NCI-H1092 treated with DMSO at 0.1 percent for 48 hours (cell line): ENCODE results near the gene INPP4B.

Experiments used
- DNase-seq: peaks from one replicate; lab custom pipeline; 2025; lab: John Stamatoyannopoulos, UW

Gene INPP4B

DNA sequence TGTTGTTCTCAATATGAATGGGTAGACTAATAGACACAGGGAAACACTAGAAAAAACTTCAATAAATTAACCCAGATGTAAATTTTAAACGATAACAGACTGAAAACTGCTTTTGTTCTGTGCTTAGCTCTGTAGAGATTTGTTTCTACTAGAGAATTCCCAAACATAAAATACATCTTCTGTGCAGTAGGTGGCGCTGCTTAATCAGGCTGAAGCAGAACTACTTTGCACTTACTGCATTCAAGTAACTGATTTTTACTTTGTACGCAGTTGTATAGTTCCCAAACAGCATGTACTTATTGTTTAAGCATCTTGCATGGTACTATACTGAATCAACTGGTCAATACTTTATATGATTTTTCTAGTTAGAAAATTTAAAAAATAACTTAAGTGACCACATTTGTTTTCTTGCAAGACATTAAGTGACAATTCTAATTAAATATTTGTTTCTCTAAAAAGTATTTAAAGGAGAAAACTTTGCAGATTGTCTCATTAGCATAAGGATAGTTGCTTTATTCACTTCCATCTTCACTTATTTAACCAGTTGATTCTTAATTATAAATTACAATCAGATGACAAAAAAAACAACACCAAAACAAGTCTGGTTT, 719.1 kb downstream of the INPP4B start:
- peak; percentile 46 for DNase-seq

DNA sequence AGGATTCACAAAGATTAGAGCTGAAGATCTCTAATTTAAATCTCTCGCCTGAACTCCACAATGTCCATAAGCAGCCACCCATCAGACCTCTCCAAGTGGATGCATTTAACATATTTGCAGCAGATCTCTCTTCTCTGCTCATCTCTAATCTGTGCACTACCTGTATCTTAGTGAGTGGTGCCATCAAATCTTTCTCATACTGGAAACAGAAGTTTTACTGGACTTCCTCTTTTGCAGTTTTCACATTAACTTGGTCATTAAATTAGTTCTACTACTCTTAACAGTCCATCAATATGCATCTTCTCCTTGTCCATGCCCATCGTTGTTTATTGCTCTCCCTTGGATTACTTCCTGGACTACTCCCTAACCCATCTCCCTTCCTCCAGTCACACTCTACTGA, 721.2 kb downstream of the INPP4B start:
- no peak for DNase-seq

DNA sequence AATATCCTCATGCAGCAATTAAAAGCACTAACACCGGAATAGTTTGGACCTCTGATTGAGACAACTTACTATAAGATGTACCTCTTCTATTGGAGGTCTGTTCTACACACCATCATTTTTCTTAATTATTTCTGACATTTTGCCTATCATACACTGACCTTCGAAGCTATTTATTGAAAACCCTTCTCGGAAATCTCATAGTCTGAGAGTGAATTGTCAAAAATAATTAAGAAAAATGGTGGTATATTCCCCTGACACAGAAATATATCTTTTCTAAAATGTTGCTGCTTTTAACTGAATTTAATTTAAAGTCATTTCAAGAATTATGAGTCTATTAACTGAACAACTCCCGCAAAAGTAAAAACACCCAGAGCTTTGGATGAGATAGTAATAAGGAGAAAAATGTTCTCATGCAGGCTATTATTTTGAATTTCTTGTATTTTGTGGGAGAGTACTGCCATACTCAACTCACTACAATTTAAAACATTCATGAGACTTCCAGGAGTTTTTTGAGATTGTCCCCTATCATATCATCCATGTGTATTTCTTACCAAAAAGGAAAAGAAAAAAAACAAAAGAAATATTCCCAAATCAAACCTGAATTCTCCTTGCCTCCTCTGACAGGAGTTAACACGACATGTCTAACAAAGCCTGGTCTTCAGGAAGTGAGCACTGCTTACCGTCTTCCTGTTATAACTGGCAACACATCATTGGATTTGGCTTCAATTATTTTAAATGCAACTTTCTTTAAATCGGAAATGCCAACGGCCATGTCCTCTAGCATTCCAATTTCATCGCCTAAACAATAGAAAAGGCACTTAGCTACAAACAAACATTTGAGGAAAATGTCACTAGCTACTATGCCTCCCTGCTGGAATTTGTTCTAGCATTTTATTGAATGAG, 724.4 kb downstream of the INPP4B start:
- no peak for DNase-seq

DNA sequence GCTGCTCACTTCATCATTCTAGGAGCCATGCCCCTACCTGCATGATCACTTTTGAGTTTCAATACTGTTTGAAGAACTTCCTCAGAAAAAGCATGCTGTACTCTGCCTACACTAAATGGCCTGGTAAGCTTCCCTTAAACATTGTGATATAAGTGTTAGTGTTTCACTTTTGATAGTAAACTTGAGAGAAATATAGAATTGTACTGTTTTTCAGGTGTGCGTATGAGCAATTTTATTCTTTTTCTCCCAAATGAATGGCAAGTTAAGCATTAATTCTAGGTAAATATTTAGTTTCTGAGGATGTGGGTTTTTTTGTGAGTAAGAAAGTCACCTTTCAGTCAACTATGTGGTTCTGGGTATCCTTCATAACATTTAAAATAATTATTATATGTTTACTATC, 725.2 kb downstream of the INPP4B start:
- DNase-seq, result no peak

DNA sequence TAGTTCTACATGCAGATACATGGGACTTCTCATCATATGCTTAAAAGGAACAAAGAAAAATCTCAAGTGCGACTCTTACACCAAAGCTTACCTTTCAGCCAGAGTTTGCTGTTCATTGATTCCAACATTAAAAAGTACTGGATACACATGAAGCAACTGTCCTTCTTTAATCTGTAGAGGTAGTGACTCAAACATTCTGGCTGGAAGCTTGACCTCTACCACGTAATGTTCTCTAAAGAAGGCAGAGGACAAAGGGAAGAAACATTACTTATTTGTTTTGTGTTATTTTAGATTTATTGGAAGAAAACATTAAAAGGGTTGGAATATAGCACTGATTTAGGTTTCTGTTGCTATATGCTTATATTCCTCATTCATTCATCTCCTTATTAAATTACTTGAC, 733.6 kb downstream of the INPP4B start:
- no peak for DNase-seq

DNA sequence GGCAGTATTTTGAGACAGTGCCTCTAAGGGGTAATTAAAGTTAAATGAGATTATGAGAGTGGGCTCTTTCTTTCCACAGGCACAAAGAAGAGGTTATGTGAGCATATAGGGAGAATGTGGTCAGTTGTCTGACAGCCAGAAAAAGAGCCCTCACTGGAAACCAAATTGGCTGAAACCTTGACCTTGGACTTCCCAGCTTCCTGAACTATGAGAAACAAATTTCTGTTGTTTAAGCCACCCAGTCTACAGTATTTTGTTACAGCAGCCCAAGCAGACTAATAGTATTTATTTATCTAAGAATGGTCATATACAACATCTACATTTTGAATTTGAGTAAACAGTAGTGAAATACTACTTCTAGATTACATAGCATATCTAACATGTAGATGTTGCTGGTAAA, 736.0 kb downstream of the INPP4B start:
- no peak for DNase-seq

DNA sequence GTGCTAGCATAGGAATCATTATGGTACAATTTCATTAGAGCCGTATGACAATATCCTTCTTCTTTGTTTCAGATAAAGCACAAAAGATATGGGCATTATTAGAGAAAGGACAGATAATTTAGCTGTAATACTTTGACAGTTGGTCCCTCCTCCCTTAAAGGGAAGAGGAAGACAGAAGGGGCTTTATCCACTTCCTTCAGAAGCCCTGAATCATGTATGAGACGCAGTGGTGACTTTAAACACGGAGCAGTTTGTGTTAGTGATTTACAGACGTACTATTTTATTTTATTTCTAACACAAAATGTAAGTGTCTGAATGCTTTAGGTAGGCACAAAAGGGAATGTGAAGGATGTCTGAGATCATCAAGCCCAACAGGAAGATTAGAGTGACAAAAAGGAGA, 742.1 kb downstream of the INPP4B start:
- no peak for DNase-seq

DNA sequence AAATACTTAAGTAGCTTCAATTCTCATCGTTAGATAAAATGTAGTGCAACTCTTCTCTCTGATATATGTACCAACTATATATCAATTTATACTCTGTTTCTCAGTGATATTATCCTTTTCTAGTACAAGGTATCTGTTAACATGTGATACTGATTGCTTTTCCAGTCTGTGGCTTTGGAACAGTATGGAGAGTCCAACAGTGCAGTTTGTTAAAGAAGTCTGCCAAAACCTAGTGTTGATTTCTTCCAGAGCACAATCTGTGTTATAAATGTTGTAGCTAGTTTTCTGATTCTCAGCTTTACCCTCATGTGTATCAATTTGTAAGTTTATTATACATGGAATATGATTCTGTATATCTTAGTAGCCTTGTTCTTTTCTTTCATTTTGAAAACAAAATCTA, 744.7 kb downstream of the INPP4B start:
- no peak for DNase-seq

DNA sequence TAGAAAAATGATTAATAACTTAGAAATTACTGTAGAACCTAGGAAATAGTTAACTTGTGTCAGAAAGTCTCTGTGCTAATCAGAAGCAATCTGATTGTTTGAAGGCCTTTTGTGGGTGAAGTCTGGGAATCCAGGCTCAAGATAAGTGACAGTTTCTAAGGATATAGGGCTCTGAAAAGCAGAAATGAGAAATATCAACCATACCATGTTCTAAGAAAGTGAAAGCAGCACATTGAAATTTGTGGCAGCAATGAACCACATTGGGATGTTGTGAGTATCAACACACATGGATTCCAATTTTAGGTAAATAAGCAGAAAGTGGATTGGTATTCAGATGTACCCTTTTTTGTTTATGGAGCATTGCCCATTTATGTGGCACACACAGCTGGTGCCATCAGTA, 745.2 kb downstream of the INPP4B start:
- DNase-seq, result no peak

DNA sequence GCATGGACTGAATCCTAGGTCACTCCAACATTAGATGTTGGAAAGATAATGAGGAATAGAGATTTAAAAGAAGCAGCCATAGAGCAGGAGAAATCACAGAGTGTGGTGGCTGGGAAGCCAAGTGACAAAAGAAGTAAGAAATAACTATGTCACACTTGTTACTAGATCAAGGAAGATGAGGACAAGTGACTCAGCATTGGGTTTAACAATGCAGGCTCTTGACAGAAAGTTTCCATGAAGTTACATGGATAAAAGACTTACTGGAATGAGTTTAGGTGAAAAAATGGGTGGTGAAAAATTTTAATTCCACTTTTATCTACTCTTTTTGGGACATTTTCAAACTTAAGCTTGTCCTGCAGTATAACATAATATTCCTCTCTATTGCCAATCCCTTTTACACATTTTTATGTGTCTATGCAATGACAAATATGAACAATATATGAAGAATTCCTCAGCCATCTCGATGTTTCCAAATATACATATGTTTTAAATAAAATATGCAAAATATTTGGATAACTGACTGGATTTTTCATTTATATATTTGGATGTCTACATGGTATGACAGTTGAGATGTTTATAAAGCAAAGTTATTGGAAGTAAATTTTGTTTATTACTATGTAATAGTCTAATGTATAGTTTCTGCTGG, 747.1 kb downstream of the INPP4B start:
- DNase-seq, result no peak

DNA sequence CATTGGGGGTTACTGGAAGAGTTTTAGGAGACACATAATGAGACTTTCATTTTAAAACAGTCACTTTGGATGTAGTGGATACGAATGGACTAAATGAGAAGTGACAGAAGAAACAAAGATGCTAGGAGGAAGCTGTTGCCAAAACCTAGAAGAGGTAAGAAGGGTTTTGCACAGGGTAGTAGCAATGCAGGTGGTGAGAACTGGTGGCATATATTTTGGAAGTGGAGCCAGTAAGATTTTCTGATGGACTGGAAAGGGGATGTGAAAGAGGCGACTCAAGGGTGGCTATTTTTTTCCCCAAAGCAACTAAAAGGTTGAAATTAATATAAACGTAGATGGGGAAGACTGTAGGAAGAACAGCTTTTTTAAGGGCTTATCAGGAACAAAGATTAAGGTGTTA, 747.7 kb downstream of the INPP4B start:
- no peak for DNase-seq

DNA sequence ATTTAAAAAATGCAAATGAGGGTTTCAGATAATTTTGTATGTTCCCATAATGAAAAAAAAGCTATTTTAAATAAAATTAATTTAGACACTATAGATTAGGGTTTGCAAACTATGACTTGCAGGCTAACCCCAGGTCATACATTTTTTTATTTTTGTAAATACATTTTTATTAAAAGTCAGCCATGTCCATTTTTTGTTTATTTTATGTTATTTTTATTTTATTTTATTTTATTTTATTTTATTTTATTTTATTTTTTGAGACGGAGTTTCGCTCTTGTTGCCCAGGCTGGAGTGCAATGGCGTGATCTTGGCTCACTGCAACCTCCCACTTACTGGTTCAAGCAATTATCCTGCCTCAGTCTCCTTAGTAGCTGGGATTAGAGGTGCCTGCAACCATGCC, 749.1 kb downstream of the INPP4B start:
- no peak for DNase-seq

DNA sequence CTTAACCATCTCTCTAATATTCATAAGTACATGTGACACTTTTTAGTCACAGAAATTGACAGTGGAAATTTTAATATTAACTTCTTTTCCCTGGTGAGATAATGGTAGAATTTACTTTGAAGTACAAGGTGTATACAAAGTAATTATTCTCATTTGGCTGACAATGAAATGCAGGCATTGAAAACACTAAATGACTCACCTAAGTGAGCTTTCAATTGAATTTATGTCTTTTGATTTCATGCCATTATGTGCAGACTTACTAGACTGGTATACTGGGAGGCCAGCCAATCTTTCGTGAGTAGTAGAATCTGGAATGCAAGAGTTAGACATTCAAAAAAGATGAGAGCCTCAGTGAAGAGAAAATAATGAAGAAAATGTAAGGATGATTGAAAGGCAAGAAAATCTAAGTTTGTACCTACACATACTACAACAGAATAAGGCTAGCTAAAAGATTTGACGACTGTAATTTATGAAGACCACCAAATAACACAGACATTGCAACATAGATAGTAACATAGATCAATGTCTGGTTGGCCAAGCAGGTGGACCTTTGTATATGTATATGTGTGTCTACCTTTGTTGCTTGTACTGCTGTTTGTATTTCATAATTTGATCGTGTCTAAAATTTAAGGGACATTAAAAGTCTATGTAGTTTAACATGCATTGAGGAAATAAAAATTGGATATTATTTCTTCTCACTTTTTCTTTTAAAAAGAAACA, 750.1 kb downstream of the INPP4B start:
- DNase-seq, result peak; percentile 4

DNA sequence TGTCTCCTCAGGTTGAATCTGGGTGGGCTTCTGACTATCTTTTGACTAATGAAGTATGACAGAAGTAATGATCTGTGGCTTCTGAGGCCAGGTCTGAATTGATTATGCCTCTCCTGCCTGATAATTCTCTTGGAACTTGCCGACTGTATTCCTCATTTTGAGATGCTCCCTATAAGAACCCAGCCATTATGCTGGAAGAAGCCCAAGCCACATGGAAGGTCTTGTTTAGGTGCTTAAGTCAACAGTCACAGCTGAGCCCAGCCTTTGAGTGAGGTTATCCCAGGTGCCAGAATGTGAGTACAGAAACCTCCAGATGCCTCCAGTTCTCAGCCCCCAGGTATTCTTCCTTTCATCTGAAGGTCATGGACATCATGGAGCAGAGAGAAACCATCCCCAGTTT, 753.2 kb downstream of the INPP4B start:
- DNase-seq, result no peak

DNA sequence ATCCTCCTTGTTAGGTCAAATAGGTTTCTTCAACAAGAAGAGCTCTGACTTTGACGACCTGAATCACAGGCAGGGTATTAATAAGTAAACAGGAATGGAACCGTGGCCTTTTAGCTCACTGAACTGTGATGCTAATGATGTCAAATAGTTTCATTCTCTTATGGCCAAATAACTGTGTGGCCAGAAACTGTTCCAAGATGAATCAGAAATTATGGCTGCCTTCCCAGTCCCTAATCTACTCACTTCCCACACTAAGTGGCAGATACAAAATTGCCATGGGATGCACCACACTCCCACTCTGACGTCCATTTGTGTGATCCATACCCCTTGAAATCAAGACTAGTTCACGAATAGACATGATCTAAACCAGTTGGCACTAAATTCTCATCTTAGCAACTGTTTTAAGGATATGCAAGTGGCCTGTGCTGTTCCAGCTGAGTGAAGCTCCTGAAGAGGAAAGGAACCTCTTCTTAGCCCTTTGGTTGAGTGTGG, 754.4 kb downstream of the INPP4B start:
- DNase-seq, result no peak

DNA sequence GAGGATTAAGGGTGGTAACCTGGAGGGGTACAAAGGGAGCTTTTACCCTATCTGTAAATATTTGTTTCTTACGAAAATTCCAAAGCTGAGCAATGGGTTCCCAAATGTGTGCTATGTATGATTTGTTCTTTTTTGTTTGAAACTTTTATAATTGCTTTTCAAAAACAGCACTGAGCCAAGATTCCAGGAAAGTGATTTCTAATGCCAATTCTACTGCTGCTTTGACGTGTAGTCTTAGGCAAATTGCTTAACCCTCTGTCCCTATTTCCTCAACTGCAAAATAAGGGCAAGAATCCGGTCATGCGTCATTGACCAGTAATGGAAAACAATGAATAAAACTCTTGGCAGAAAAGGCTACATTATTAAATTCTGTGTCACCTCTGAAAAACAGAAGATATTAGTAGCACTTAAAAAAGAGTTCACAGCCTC, 755.0 kb downstream of the INPP4B start:
- DNase-seq, result no peak

DNA sequence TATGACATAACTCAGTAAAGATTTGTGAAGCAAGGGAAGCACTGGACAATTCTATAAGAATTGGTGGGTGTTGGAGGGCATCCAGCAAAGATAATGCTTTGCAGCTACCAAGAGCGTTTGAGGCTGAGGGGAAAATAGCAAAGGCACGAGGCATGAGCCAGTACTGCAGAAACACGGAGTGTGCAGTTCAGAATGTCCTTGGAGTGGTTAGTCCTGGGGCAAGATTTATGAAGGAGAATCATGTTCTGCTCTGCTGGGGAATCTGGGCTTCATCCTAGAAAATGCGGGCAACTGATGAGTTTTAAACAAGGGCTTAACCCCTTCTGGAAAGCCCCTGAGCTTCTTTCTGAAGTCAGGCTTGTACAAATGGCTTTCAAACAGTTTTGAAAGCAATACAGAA, 757.2 kb downstream of the INPP4B start:
- DNase-seq, result no peak

DNA sequence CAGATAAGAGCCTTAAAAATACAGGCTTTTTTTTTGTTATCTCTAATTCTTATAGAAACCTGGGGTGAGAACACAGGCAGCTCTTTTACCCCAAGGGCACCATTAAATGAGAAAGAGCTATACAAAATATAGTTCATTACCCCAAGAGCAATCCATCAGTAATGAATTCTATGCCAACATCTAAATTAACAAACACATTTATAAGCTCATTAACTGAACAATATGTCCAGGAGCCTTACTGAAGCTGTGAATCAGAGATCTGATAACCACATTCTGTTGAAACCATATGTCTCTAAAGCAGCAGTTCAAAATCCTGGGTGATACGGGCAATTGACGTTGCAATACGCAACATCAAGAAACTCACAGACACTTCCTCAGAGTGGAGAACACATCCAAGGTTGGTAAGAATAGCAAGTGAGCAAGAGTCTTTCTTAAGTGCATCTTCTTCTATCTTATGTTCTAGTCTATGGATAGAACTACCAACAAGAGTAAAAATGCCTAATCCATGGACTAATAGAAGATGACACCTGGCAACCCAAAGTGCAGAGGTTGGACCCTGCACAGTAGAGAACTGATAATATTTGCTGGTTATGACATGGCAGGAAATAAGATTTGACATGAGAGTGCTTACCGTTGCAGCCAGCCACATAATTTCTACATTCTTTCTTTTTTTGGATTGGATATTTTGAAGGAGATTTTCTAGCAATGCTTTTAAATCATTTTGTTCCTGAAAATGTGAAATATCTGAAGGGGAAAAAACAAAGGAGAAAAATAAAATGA, 760.4 kb downstream of the INPP4B start:
- DNase-seq, result no peak

DNA sequence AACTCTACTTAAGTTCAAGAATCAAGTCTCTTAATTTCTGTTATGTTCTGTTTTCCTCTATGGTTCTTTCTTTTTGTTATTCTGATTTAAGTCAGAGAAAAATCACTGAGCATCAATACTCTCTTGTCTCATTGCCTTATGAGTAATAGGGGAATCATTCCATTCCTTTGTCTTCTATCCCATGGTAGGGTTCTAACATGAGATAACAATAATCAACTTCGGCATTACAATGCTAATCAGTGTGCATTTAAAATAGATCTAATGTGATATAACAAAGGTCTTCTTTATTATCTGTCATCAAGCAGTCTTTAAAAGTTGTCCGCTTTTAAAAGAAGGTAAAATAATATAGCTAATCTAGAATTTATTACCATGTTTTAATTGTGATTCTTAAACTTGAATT, 762.8 kb downstream of the INPP4B start:
- DNase-seq, result no peak

DNA sequence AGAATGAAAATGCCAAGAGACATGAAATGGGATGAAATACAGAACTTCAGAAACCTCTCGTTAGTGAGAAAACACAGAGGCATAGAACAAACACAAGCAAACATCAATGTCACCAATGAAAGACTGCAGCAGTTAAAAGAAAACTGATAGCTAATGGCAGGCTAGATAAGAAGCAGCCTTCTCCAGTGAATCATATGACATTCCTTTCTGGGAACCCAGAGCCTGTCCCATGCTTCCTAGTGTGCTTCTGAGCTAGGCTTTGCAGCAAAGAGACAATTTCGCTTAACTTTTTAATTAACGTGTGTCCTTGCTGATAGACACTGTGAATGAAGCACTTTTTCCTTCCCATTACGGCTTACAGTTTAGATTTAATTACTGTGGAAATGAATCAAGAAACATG, 765.1 kb downstream of the INPP4B start:
- DNase-seq, result no peak

DNA sequence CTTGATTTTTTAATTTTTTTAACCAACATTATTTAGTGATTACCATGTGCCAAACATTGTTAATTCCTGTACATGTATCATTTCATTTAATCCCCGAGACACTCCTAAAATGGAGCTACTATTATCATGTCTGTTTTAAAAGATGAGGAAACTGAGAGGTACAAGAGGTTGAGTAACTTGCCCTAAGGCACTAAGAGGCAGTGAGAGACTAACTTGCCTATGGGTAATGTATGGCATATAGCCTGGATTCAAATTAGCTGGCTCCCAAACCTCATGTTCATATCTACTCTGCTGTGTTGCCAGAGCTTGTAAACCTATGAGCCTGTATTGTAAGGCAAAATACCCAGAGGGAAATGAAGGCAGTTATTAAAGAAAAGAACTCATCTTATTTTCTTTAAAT, 766.1 kb downstream of the INPP4B start:
- DNase-seq, result no peak

DNA sequence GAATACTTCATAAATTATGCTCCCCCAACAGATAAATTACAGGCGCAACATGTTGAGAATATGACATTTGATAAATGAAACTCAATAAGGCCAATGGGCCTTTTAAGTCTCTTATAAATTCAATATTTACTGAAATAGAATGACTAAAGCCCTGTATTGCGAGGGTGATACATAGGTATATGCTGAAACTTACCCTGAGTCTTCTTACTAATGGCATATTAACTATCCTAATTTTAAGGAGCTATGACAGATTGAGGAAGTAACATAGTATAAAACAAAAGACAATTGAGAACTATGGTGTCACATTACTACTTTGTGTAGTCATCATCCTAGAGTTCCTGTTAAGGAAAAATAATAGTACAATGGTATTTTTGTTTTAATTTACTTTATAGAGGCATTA, 769.1 kb downstream of the INPP4B start:
- no peak for DNase-seq
